ENCODE measurements around the gene UBAP1.
"Not testable (repeated sequence)": the region's sequence is repeated elsewhere in the genome, so short reads cannot be mapped to it uniquely, and the experiment has no call there.

The UBAP1 gene

DNA sequence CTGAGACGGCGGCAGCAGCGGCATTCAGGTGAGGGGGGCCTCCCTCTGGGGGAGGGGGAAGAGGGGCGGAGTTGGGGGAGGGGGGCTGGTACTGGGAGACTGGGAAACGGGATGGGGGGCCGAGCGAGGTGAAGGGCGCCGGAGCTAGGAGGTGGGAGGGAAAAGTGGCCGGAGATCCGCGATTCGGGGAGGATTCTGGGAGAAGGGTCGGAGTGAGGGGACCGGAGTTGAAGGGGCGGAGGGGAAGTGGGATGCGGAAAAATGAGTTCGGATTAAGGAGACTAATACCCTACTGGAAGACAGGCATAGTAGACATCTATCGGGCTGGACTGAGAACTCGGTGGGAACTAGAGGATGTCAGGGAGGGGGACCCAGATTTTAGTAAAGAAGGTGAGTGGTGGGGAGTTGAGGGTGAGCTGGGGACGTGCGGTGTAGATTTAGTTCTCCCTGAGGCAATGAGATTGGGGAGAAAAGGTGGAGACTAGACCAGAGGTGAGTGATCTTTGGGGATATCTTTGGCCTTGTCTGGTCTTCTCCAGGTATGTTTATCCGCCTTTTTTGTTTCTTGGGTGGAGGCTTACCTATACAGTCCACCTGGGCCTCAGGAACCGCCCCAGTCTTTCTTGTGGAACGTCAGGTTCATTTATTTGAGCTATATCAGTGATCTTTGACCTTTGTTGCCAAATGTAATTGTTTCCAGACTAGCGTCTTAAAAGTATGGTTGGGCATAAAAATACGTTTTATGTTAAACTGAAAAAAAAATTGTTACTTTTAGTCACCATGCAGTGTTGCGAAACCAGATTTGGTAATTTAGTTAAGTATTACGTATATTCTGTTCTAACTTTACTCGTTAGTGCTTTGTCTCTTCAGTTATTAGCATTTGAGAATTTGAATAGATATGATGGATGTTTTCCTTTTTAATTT is 632 bp downstream of the UBAP1 start:
- DNase-seq (ENCODE audit: low spot score), result peak; percentile 66

DNA sequence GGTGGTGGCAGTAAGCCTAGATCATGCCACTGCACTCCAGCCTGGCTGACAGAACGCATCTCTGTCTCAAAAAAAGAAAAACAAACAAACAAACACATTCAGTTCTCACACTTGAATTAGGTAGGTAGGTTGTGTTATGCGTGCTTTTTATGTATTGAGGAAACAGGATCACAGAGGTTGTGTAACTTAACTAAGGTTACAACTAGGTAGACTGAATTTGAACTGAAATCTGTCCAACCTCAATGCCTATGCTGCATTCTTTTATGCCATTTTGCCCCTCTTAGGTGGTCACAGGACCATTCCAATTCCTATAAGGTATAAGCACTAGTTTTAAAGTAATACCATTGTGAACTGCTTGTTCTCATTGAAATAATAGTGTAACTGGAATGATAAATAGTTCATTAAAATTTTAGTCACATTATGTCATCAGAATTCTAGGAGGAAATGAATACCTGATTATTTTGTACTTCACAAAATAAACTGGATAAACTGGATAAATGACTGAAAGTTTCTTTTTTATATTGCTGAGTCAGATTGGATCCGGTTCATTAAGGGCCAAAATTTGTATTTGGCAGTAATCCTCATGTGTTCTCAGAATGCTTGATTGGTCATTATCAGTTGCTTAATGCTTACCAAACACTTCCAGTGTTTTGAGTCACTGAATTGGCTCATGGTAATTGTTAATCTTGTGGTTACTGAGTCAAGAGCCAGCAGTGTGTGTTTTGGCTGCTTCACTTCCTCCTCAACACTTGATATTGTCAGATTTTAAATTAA is 7.1 kb downstream of the UBAP1 start:
- DNase-seq (ENCODE audit: low spot score), result peak; percentile 88

DNA sequence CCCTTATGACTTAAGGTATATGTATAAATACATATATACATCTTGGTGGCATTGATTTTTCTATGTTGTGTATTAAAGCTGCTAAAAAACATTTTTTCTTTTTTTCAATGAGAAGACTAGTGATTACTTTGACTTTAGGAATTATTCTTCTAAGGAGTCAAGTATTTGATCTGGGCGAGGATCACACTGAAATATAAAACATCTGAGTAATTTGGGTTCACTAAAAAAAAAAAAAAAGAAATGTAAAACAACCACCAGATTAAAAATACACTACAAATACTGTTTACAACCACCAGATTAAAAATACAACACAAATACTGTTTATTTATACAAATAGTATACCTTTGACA is 9.0 kb downstream of the UBAP1 start:
- DNase-seq (ENCODE audit: low spot score), result no peak

- peak; percentile 60 for DNase-seq (ENCODE audit: low spot score)
Observed at GRCh38 chr9:34190996-34191892, 12.4 kb downstream of the UBAP1 start.

- no peak for DNase-seq (ENCODE audit: low spot score)
Observed at GRCh38 chr9:34195143-34195542, 16.3 kb downstream of the UBAP1 start.

DNA sequence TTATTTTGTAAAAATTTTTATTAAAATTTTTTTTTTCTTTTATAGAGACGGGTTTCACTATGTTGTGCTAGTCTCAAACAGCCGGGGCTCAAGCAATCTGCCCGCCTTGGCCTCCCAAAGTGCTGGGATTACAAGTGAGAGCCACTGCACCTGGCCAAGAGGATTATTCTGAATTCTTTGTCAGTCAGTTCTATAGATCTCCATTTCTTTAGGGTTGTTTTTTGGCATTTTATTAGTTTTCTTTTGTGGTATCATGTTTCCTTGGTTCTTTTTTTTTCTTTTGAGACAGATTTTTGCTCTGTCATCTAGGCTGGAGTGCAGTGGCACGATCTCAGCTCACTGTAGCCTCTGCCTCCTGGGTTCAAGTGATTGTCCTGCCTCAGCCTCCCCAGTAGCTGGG is 18.4 kb downstream of the UBAP1 start:
- peak; percentile 57 for DNase-seq (ENCODE audit: low spot score)

DNA sequence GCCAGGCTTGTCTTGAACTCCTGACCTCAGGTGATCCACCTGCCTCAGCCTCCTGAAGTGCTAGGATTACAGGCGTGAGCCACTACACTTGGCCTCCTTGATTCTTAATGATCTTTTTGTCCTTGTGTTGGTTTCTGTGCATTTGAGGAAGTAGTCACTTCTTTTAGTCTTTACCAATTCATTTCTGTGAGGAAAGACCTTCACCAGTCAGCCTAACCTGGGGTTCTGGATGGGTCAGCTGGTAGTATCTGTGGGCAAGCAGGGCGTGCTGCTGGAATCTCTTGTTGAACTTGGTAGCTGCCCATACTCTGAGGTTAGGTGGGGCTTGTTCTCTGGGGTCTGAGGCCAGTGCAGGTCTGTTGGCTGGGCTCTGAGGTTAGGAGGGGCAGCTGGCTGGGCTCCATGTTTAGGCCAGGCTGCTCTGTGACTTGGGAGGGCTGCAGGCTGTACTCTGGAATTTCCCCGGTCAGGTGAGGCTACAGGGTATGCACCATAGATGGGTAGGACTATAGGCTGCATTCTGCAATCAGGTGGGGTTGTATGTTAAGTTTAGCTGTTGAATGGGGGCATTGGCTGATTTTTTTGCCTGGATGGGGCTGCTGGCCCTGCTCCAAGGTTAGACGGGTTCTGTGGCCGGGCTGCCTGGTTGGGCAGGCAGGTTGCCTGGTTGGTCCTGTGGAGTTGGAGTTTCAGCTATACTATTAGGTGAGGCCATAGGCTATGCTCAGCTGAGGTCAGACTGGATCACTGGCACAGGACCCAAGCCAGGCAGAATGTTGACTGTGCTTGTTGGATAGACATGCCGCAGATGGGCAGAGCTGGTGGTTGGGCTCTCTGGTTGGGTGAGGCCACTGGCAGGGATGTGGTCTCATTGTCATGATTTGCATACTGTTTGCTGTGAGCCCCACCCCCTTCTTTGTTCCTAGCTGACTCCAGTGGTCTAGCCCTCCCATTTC is 19.2 kb downstream of the UBAP1 start:
- DNase-seq (ENCODE audit: low spot score), result peak; percentile 45

- no peak for DNase-seq (ENCODE audit: low spot score)
Observed at GRCh38 chr9:34200092-34200491, 21.2 kb downstream of the UBAP1 start.

DNA sequence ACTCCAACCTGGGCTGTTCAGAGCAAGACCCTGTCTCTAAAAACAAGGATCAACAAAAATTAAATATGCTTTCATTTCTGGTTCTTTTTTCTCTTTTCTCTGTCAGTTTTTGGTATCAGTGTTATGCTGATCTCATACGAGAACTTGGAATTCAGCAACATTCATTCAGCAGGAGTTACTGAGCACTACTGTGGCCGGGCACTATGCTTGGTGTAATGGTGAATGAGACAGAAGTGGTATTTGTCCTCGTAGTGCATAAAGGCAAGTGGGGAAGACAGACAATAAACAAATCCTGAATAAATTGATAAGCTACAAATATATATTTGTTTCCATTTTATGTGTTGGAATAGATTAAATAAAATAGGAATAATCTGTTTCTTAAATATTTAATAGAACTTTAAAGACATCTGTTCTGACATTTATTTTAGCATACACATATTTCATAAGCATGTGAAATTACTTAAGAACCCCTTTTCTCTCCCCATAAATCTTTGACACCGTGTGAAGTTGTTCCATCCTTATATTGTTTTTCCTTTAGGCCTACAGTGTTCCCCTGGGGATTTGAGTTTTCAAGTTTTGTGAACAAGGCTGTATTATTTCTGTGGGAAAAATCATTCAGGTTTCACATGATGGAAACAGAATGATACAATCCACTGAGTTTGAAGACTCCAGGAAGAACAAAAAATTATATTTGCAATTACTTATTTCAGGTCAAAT is 24.6 kb downstream of the UBAP1 start:
- peak; percentile 49 for DNase-seq (ENCODE audit: low spot score)

DNA sequence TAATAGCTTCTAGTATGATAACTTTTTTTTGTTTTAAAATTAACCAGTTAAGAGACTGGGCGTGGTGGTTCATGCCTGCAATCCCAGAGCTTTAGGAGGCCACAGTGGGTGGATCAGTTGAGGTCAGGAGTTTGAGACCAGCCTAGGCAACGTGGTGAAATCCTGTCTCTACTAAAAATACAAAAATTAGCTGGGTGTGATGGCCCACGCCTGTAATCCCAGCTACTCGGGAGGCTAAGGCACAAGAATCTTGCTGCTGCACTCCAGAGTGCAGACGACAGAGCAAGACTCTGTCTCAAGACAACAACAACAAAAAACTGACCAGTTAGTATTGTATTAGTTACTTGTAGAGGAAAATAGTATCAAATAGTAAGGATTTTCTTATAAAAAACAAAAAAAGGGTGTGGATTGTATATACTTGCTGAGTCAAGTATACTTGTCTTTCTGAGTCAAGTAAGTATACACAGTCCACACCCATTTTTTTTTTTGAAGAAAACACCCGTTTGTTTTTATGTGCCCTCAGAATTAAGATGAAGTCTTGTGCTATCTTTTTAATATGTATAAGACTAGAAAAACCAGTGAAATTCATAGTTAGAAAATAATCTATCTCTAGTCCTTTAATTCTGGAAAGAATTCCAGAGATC is 25.3 kb downstream of the UBAP1 start:
- peak; percentile 83 for DNase-seq (ENCODE audit: low spot score)

DNA sequence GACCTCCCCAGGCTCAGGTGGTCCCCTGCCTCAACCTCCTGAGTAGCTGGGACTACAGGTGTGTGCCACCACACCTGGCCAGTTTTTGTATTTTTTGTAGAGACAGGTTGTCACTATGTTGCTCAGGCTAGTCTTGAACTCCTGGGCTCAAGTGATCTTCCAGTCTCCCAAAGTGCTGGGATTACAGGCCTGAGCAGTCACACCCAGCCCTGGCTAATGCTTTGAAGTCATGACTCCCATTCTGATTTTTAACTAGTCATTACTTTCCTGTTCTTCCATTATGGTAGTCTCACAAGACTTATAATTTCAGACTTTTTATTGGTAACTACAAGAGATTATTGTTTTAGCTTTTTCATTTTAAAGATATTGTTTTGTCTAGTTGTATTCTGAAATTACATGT is 26.3 kb downstream of the UBAP1 start:
- peak; percentile 61 for DNase-seq (ENCODE audit: low spot score)

GRCh38 chr9:34206561-34206960 is 27.7 kb downstream of the UBAP1 start:
- no peak for DNase-seq (ENCODE audit: low spot score)

- DNase-seq (ENCODE audit: low spot score), result no peak
Observed at GRCh38 chr9:34211395-34211794, 32.6 kb downstream of the UBAP1 start.

DNA sequence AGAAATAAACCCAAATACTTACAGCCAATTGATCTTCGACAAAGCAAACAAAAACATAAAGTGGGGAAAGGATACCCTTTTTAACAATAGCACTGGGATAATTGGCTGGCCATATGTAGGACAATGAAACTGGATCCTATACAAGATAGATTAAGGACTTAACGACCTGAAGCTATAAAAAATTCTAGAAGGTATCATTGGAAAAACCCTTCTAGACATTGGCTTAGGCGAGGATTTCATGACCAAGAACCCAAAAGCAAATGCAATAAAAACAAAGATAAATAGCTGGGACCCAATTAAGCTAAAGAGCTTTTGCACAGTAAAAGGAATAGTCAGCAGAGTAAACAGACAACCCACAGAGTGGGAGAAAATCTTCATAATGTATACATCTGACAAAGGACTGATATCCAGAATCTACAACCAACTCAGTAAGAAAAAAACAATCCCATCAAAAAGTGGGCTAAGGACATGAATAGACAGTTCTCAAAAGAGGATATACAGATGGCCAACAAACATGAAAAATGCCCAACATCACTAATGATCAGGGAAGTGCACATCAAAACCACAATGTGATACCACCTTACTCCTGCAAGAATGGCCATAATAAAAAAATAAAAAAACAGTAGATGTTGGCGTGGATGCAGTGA is 35.6 kb downstream of the UBAP1 start:
- not testable (repeated sequence) for DNase-seq (ENCODE audit: low spot score)

DNA sequence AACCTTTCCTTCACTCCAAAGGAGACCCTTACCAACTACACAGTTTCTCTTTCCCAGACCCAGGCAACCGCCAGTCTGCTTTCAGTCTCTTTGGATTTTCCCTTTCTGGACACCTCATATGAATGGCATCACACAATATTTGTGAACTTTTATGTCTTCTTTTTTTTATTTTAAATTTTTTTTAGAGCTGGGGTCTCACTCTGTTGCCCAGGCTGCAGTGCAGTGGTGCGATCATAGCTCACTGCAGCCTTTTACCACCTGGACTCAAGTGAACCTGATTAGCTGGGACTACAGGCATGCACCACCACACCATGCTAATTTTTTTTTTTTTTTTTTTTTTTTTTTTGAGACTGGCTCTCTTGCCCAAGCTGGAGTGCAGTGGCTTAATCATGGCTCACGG is 37.5 kb downstream of the UBAP1 start:
- no peak for DNase-seq (ENCODE audit: low spot score)

DNA sequence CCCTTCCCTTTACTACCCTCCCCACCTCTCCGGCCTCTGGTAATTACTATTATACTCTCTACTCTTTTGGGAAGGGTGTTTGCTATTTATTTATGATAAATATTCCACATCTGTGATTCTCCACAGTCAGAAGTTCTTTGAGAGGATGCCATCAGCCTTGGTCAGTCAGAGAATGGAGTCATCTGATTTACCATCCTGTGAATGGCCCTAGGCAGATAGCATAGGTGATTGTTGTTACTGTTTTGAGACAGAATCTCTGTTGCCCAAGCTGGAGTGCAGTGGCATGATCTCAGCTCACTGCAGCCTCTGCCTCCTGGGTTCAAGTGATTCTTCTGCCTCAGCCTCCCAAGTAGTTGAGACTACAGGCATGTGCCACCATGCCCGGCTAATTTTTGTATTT is 38.2 kb downstream of the UBAP1 start:
- not testable (repeated sequence) for DNase-seq (ENCODE audit: low spot score)

DNA sequence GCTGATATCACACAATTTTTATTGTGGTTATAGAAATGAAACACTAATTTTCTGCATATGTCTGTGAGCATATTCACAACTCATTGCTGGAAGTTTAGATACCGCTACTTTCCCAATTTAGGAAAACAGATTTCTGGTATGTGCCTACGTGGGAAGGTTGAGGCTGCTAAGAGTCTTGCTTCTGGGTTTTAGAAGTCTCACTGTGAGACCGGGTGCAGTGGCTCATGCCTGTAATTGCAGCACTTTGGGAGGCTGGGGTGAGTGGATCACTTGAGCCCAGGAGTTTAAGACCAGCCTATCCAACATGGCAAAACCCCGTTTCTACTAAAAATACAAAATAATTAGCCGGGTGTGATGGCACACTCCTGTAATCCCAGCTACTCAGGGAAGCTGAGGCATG is 39.6 kb downstream of the UBAP1 start:
- DNase-seq (ENCODE audit: low spot score), result peak; percentile 8

- no peak for DNase-seq (ENCODE audit: low spot score)
Observed at GRCh38 chr9:34219421-34219820, 40.6 kb downstream of the UBAP1 start.

- DNase-seq (ENCODE audit: low spot score), result no peak
Observed at GRCh38 chr9:34220218-34220617, 41.4 kb downstream of the UBAP1 start.

Measured in hematopoietic multipotent progenitor cell treated with erythropoietin and hydrocortisone succinate and interleukin-3 and kit ligand, for 17 days (in vitro differentiated cells).